WTC11 (cell line): ENCODE results near the gene TSPAN10. TPM values are rescaled to one million over a fixed set of nuclear protein-coding genes. Genes with fewer than 3 reads are reported as not detected.

ENCODE experiments used
- ATAC-seq: fragments of 200-7000 bp; cut with Tn5 transposase; 2 replicates; pipeline ENCODE4 v1.10.0; 2021; ENCODE audit warnings: mild to moderate bottlenecking, moderate library complexity
- CTCF ChIA-PET: fragments of 300-600 bp; sonication (Branson Sonifier 250); formaldehyde crosslinking; loops from one replicate; lab custom pipeline; 2021; ENCODE audit warnings: antibody characterized with exemption; lab: Charles Lee
- POLR2A ChIA-PET: fragments of 350-600 bp; sonication (Branson Sonifier 250); formaldehyde crosslinking; loops from one replicate; lab custom pipeline; 2021; ENCODE audit warnings: antibody characterized with exemption; lab: Charles Lee
- DNase-seq: peaks from one replicate; pipeline ENCODE4 v3.0.0; 2021; ENCODE audit warnings: low spot score
- H3K27ac Mint-ChIP-seq: 2 replicates; pipeline ENCODE4 v1.8.0; 2021; ENCODE audit warnings: mixed read lengths
- H3K27me3 Mint-ChIP-seq: 2 replicates; pipeline ENCODE4 v1.8.0; 2021; ENCODE audit warnings: low read depth, mild to moderate bottlenecking, moderate library complexity, mixed read lengths
- H3K36me3 Mint-ChIP-seq: 2 replicates; pipeline ENCODE4 v1.8.0; 2021; ENCODE audit warnings: mixed read lengths
- H3K4me1 Mint-ChIP-seq: 2 replicates; pipeline ENCODE4 v1.8.0; 2022; ENCODE audit warnings: mixed read lengths
- H3K4me3 Mint-ChIP-seq: 2 replicates; pipeline ENCODE4 v1.8.0; 2021; ENCODE audit warnings: mild to moderate bottlenecking, moderate library complexity, mixed read lengths
- H3K9me3 Mint-ChIP-seq: 2 replicates; pipeline ENCODE4 v1.8.0; 2021; ENCODE audit warnings: mixed read lengths
- ATF3 ChIP-seq: sonication (generic); formaldehyde crosslinking; conservative IDR thresholded peaks from 2 replicates; pipeline ENCODE4 v1.8.1; 2022; ENCODE audit warnings: mild to moderate bottlenecking, missing genetic modification reagents
- CREB1 ChIP-seq: sonication (generic); formaldehyde crosslinking; IDR thresholded peaks from 2 replicates; pipeline ENCODE4 v1.8.0; 2023; ENCODE audit warnings: mild to moderate bottlenecking, missing genetic modification reagents
- ETV6 ChIP-seq: sonication (generic); formaldehyde crosslinking; IDR thresholded peaks from 2 replicates; pipeline ENCODE4 v1.8.1; 2022; ENCODE audit warnings: mild to moderate bottlenecking, missing genetic modification reagents
- FOXP1 ChIP-seq: sonication (generic); formaldehyde crosslinking; IDR thresholded peaks from 2 replicates; pipeline ENCODE4 v1.8.0; 2022; ENCODE audit warnings: missing genetic modification reagents, mild to moderate bottlenecking, moderate library complexity, borderline replicate concordance
- KAT7 ChIP-seq: sonication (generic); formaldehyde crosslinking; IDR thresholded peaks from 2 replicates; pipeline ENCODE4 v1.8.1; 2023; ENCODE audit warnings: missing genetic modification reagents, mild to moderate bottlenecking, borderline replicate concordance
- MAX ChIP-seq: sonication (generic); formaldehyde crosslinking; IDR thresholded peaks from 2 replicates; pipeline ENCODE4 v1.8.0; 2022; ENCODE audit warnings: mild to moderate bottlenecking, missing genetic modification reagents
- NFATC4 ChIP-seq: fragments of 250-450 bp; sonication (Bioruptor Pico); IDR thresholded peaks from 2 replicates; pipeline ENCODE4 v1.9.0; 2021; ENCODE audit warnings: mild to moderate bottlenecking
- NFYB ChIP-seq: sonication (generic); formaldehyde crosslinking; conservative IDR thresholded peaks from 2 replicates; pipeline ENCODE4 v1.8.0; 2022; ENCODE audit warnings: low read depth, missing genetic modification reagents
- PRDM15 ChIP-seq: sonication (generic); formaldehyde crosslinking; IDR thresholded peaks from 2 replicates; pipeline ENCODE4 v1.8.0; 2022; ENCODE audit warnings: missing genetic modification reagents
- RELA ChIP-seq: sonication (generic); formaldehyde crosslinking; IDR thresholded peaks from 2 replicates; pipeline ENCODE4 v1.8.1; 2022; ENCODE audit warnings: missing genetic modification reagents, mild to moderate bottlenecking, borderline replicate concordance
- SOX15 ChIP-seq: fragments of 250-450 bp; sonication (Bioruptor Pico); IDR thresholded peaks from 2 replicates; pipeline ENCODE4 v1.9.0; 2021; ENCODE audit warnings: mild to moderate bottlenecking
- USF2 ChIP-seq: sonication (generic); formaldehyde crosslinking; IDR thresholded peaks from 2 replicates; pipeline ENCODE4 v1.8.1; 2023; ENCODE audit warnings: mild to moderate bottlenecking, missing genetic modification reagents, moderate library complexity
- ZNF121 ChIP-seq: sonication (generic); formaldehyde crosslinking; IDR thresholded peaks from 2 replicates; pipeline ENCODE4 v1.8.0; 2023; ENCODE audit warnings: missing genetic modification reagents
- ZNF423 ChIP-seq: fragments of 250-450 bp; sonication (Bioruptor Pico); IDR thresholded peaks from 2 replicates; pipeline ENCODE4 v2.1.2; 2022; ENCODE audit warnings: mild to moderate bottlenecking, moderate library complexity
- total RNA-seq: library from RNA; stranded (reverse); gene quantifications from 3 replicates; pipeline ENCODE4 v1.2.3, GENCODE V29; 2021

The TSPAN10 gene
- total RNA-seq, 1 experiment from 2014 or later, result 1.5 TPM

GRCh38 chr17:81644976-81645952, 8.3 kb downstream of the TSPAN10 start (continued):
- no peak for TF ChIP-seq KAT7 (CRISPR knock-in tag)
- no peak for TF ChIP-seq USF2 (CRISPR knock-in tag)
- no peak for TF ChIP-seq SOX15
- no peak for TF ChIP-seq RELA (CRISPR knock-in tag)

- Mint-ChIP-seq H3K27ac (no peak overlapping the region), H3K27me3 (peaks cover 42% of the 10 kb centered on the region), H3K4me3 (peak overlapping the region; percentile 55), H3K36me3 (no peaks in the 10 kb centered on the region), H3K9me3 (no peaks in the 10 kb centered on the region), H3K4me1 (peaks cover 16% of the 10 kb centered on the region)
- CTCF ChIA-PET, result interaction anchor here (1.4 to 2.0 kb wide), 2 partner anchors 21 to 64 kb away, joined by 3 to 5 read pairs; no protein-coding TSS in a partner anchor
- peak; percentile 14 for ATAC-seq
- TF ChIP-seq ZNF423 (CRISPR knock-in tag) (no peak), NFATC4 (CRISPR knock-in tag) (no peak), PRDM15 (no peak), NFYB (CRISPR knock-in tag) (no peak)
- POLR2A ChIA-PET, result interaction anchor here (0.7 to 1.4 kb wide), 2 partner anchors 10 to 388 kb away, joined by 4 to 6 read pairs; partner anchors contain the start of genes NPLOC4 and TSPAN10
- no peak for DNase-seq
Observed at GRCh38 chr17:81646869-81647600, 10.0 kb downstream of the TSPAN10 start.

GRCh38 chr17:81647640-81648012, 10.6 kb downstream of the TSPAN10 start:
- ChIA-PET CTCF (interaction anchor here (1.4 to 2.0 kb wide), 2 partner anchors 20 to 64 kb away, joined by 3 to 5 read pairs; no protein-coding TSS in a partner anchor), POLR2A (interaction anchor here (1.4 kb wide), 1 partner anchor 11 kb away, joined by 4 read pairs; the partner anchor contains the start of genes NPLOC4 and TSPAN10)
- ATAC-seq, result peak; percentile 6

More at GRCh38 chr17:81647640-81648012, 10.6 kb downstream of the TSPAN10 start:
- Mint-ChIP-seq H3K27ac (no peak overlapping the region), H3K4me1 (peaks cover 16% of the 10 kb centered on the region), H3K9me3 (no peaks in the 10 kb centered on the region), H3K36me3 (no peaks in the 10 kb centered on the region), H3K4me3 (peak overlapping the region; percentile 55), H3K27me3 (peaks cover 42% of the 10 kb centered on the region)
- no peak for DNase-seq
- TF ChIP-seq ZNF121 (CRISPR knock-in tag), result 0 out of 2 replicates have a peak, but pooled peaks have one; percentile 3
- TF ChIP-seq ATF3, result no peak
- TF ChIP-seq ETV6 (CRISPR knock-in tag), result 0 out of 2 replicates have a peak, but pooled peaks have one; percentile 52
- no peak for TF ChIP-seq CREB1 (CRISPR knock-in tag)
- peak; percentile 61; the same call in 1 of the 2 replicates for TF ChIP-seq MAX
- peak; percentile 50; the same call in 1 of the 2 replicates for TF ChIP-seq FOXP1
- 0 out of 2 replicates have a peak, but pooled peaks have one; percentile 27 for TF ChIP-seq PRDM15
